NK-92 treated with Interleukin-12 subunit alpha and Interleukin-12 subunit beta, amount 100 ng/mL, for 24 hours (cell line): ENCODE measurements around the gene SYNRG.

ENCODE experiments used
- DNase-seq: peaks from one replicate; lab custom pipeline; 2025; lab: John Stamatoyannopoulos, UW

Gene SYNRG

GRCh38 chr17:37494971-37495370 lies 114.2 kb downstream of the SYNRG start:
- no peak for DNase-seq

- no peak for DNase-seq
Measured at GRCh38 chr17:37494401-37494831, 114.8 kb downstream of the SYNRG start.

- DNase-seq: no peak
Measured at GRCh38 chr17:37493249-37494027, 115.8 kb downstream of the SYNRG start.

GRCh38 chr17:37492167-37492566 lies 117.1 kb downstream of the SYNRG start:
- DNase-seq: no peak

- peak; percentile 8 for DNase-seq
Measured at GRCh38 chr17:37490638-37491614, 118.3 kb downstream of the SYNRG start.

GRCh38 chr17:37490022-37490587 lies 119.1 kb downstream of the SYNRG start:
- peak; percentile 38 for DNase-seq

GRCh38 chr17:37489197-37490001 lies 119.8 kb downstream of the SYNRG start, which contains the start of gene DUSP14:
Gene DUSP14 (plus strand): TSS chr17:37489891. CDS start chr17:37512273, 22,382 bp downstream.
- DNase-seq: peak; percentile 72

- peak; percentile 65 for DNase-seq
Measured at GRCh38 chr17:37488607-37489196, 120.5 kb downstream of the SYNRG start.

GRCh38 chr17:37488009-37488604 lies 121.1 kb downstream of the SYNRG start:
- no peak for DNase-seq

GRCh38 chr17:37485938-37486570 lies 123.2 kb downstream of the SYNRG start:
- no peak for DNase-seq

GRCh38 chr17:37483311-37484039 lies 125.7 kb downstream of the SYNRG start:
- no peak for DNase-seq

- DNase-seq: no peak
Measured at GRCh38 chr17:37481001-37481665, 128.1 kb downstream of the SYNRG start.

- no peak for DNase-seq
Measured at GRCh38 chr17:37480427-37480826, 128.8 kb downstream of the SYNRG start.

GRCh38 chr17:37479025-37479424 lies 130.2 kb downstream of the SYNRG start:
- DNase-seq: no peak

GRCh38 chr17:37478187-37478586 lies 131.0 kb downstream of the SYNRG start:
- no peak for DNase-seq

- DNase-seq: no peak
Measured at GRCh38 chr17:37476431-37477120, 132.6 kb downstream of the SYNRG start.

- DNase-seq: no peak
Measured at GRCh38 chr17:37475731-37476420, 133.3 kb downstream of the SYNRG start.

- DNase-seq: no peak
Measured at GRCh38 chr17:37470181-37470580, 139.0 kb downstream of the SYNRG start.
